ENCODE measurements around the gene INPP4B.
"Not testable (repeated sequence)": the region's sequence is repeated elsewhere in the genome, so short reads cannot be mapped to it uniquely, and the experiment has no call there.

The INPP4B gene

GRCh38 chr4:142083264-142083663, 762.8 kb downstream of the INPP4B start:
- Histone ChIP-seq H3K36me3 (ENCODE audit: control insufficient read depth, insufficient read depth, low read length) (no peaks in the 10 kb centered on the region), H3K27ac (ENCODE audit: low read depth, low read length) (no peak overlapping the region), H3K9ac (ENCODE audit: low read length) (no peak overlapping the region), H3K4me3 (ENCODE audit: low read length) (no peak overlapping the region), H3K4me1 (ENCODE audit: control insufficient read depth, insufficient read depth, low read length) (no peaks in the 10 kb centered on the region), H3K27me3 (ENCODE audit: control insufficient read depth, insufficient read depth, low read length) (no peaks in the 10 kb centered on the region)

GRCh38 chr4:142081025-142081424, 765.1 kb downstream of the INPP4B start:
- H3K27ac ChIP-seq (ENCODE audit: low read depth, low read length), result no peak overlapping the region
- H3K27me3 ChIP-seq (ENCODE audit: control insufficient read depth, insufficient read depth, low read length), result no peaks in the 10 kb centered on the region
- no peaks in the 10 kb centered on the region for H3K36me3 ChIP-seq (ENCODE audit: control insufficient read depth, insufficient read depth, low read length)
- H3K4me3 ChIP-seq (ENCODE audit: low read length), result no peak overlapping the region
- no peaks in the 10 kb centered on the region for H3K4me1 ChIP-seq (ENCODE audit: control insufficient read depth, insufficient read depth, low read length)
- no peak overlapping the region for H3K9ac ChIP-seq (ENCODE audit: low read length)

GRCh38 chr4:142079959-142080358, 766.1 kb downstream of the INPP4B start:
- Histone ChIP-seq H3K36me3 (ENCODE audit: control insufficient read depth, insufficient read depth, low read length) (no peaks in the 10 kb centered on the region), H3K4me3 (ENCODE audit: low read length) (no peak overlapping the region), H3K9ac (ENCODE audit: low read length) (no peak overlapping the region), H3K27ac (ENCODE audit: low read depth, low read length) (no peak overlapping the region), H3K27me3 (ENCODE audit: control insufficient read depth, insufficient read depth, low read length) (no peaks in the 10 kb centered on the region), H3K4me1 (ENCODE audit: control insufficient read depth, insufficient read depth, low read length) (no peaks in the 10 kb centered on the region)

- Histone ChIP-seq H3K36me3 (ENCODE audit: control insufficient read depth, insufficient read depth, low read length) (no peaks in the 10 kb centered on the region), H3K27me3 (ENCODE audit: control insufficient read depth, insufficient read depth, low read length) (no peaks in the 10 kb centered on the region), H3K27ac (ENCODE audit: low read depth, low read length) (no peak overlapping the region), H3K4me3 (ENCODE audit: low read length) (no peak overlapping the region), H3K4me1 (ENCODE audit: control insufficient read depth, insufficient read depth, low read length) (no peaks in the 10 kb centered on the region), H3K9ac (ENCODE audit: low read length) (no peak overlapping the region)
These were observed 769.1 kb downstream of the INPP4B start for GRCh38 chr4:142077048-142077447.

GRCh38 chr4:142068304-142068703, 777.8 kb downstream of the INPP4B start:
- H3K27me3 ChIP-seq (ENCODE audit: control insufficient read depth, insufficient read depth, low read length); H3K9ac ChIP-seq (ENCODE audit: low read length); H3K27ac ChIP-seq (ENCODE audit: low read depth, low read length); H3K36me3 ChIP-seq (ENCODE audit: control insufficient read depth, insufficient read depth, low read length); H3K4me1 ChIP-seq (ENCODE audit: control insufficient read depth, insufficient read depth, low read length); H3K4me3 ChIP-seq (ENCODE audit: low read length): not testable (repeated sequence)

- not testable (repeated sequence) for H3K4me1 ChIP-seq (ENCODE audit: control insufficient read depth, insufficient read depth, low read length); H3K4me3 ChIP-seq (ENCODE audit: low read length); H3K9ac ChIP-seq (ENCODE audit: low read length); H3K36me3 ChIP-seq (ENCODE audit: control insufficient read depth, insufficient read depth, low read length); H3K27me3 ChIP-seq (ENCODE audit: control insufficient read depth, insufficient read depth, low read length); H3K27ac ChIP-seq (ENCODE audit: low read depth, low read length)
These were observed 779.5 kb downstream of the INPP4B start for GRCh38 chr4:142066562-142066961.

- no peak overlapping the region for H3K4me3 ChIP-seq (ENCODE audit: low read length)
- H3K9ac ChIP-seq (ENCODE audit: low read length), result no peak overlapping the region
- H3K4me1 ChIP-seq (ENCODE audit: control insufficient read depth, insufficient read depth, low read length), result no peaks in the 10 kb centered on the region
- H3K27me3 ChIP-seq (ENCODE audit: control insufficient read depth, insufficient read depth, low read length), result no peaks in the 10 kb centered on the region
- H3K36me3 ChIP-seq (ENCODE audit: control insufficient read depth, insufficient read depth, low read length), result no peaks in the 10 kb centered on the region
- H3K27ac ChIP-seq (ENCODE audit: low read depth, low read length), result no peak overlapping the region
These were observed 780.9 kb downstream of the INPP4B start for GRCh38 chr4:142065086-142065647.

- H3K4me3 ChIP-seq (ENCODE audit: low read length), result no peak overlapping the region
- H3K9ac ChIP-seq (ENCODE audit: low read length), result no peak overlapping the region
- H3K27ac ChIP-seq (ENCODE audit: low read depth, low read length), result no peak overlapping the region
- H3K4me1 ChIP-seq (ENCODE audit: control insufficient read depth, insufficient read depth, low read length), result no peaks in the 10 kb centered on the region
- H3K36me3 ChIP-seq (ENCODE audit: control insufficient read depth, insufficient read depth, low read length), result no peaks in the 10 kb centered on the region
- H3K27me3 ChIP-seq (ENCODE audit: control insufficient read depth, insufficient read depth, low read length), result no peaks in the 10 kb centered on the region
These were observed 781.9 kb downstream of the INPP4B start for GRCh38 chr4:142064181-142064580.

- H3K4me3 ChIP-seq (ENCODE audit: low read length), result no peak overlapping the region
- no peaks in the 10 kb centered on the region for H3K36me3 ChIP-seq (ENCODE audit: control insufficient read depth, insufficient read depth, low read length)
- H3K4me1 ChIP-seq (ENCODE audit: control insufficient read depth, insufficient read depth, low read length), result no peaks in the 10 kb centered on the region
- no peak overlapping the region for H3K27ac ChIP-seq (ENCODE audit: low read depth, low read length)
- H3K27me3 ChIP-seq (ENCODE audit: control insufficient read depth, insufficient read depth, low read length), result no peaks in the 10 kb centered on the region
- no peak overlapping the region for H3K9ac ChIP-seq (ENCODE audit: low read length)
These were observed 800.1 kb downstream of the INPP4B start for GRCh38 chr4:142045996-142046395.

- Histone ChIP-seq H3K36me3 (ENCODE audit: control insufficient read depth, insufficient read depth, low read length) (no peaks in the 10 kb centered on the region), H3K4me1 (ENCODE audit: control insufficient read depth, insufficient read depth, low read length) (no peaks in the 10 kb centered on the region), H3K9ac (ENCODE audit: low read length) (no peak overlapping the region), H3K27me3 (ENCODE audit: control insufficient read depth, insufficient read depth, low read length) (no peaks in the 10 kb centered on the region), H3K4me3 (ENCODE audit: low read length) (no peak overlapping the region), H3K27ac (ENCODE audit: low read depth, low read length) (no peak overlapping the region)
These were observed 801.8 kb downstream of the INPP4B start for GRCh38 chr4:142044271-142044670.

GRCh38 chr4:142043509-142043908, 802.6 kb downstream of the INPP4B start:
- H3K4me1 ChIP-seq (ENCODE audit: control insufficient read depth, insufficient read depth, low read length), result no peaks in the 10 kb centered on the region
- no peaks in the 10 kb centered on the region for H3K27me3 ChIP-seq (ENCODE audit: control insufficient read depth, insufficient read depth, low read length)
- no peaks in the 10 kb centered on the region for H3K36me3 ChIP-seq (ENCODE audit: control insufficient read depth, insufficient read depth, low read length)
- H3K9ac ChIP-seq (ENCODE audit: low read length), result no peak overlapping the region
- no peak overlapping the region for H3K4me3 ChIP-seq (ENCODE audit: low read length)
- H3K27ac ChIP-seq (ENCODE audit: low read depth, low read length), result no peak overlapping the region

- Histone ChIP-seq H3K27ac (ENCODE audit: low read depth, low read length) (no peak overlapping the region), H3K4me1 (ENCODE audit: control insufficient read depth, insufficient read depth, low read length) (no peaks in the 10 kb centered on the region), H3K36me3 (ENCODE audit: control insufficient read depth, insufficient read depth, low read length) (no peaks in the 10 kb centered on the region), H3K27me3 (ENCODE audit: control insufficient read depth, insufficient read depth, low read length) (no peaks in the 10 kb centered on the region), H3K9ac (ENCODE audit: low read length) (no peak overlapping the region), H3K4me3 (ENCODE audit: low read length) (no peak overlapping the region)
These were observed 804.3 kb downstream of the INPP4B start for GRCh38 chr4:142041788-142042187.

GRCh38 chr4:142040043-142040442, 806.1 kb downstream of the INPP4B start:
- no peak overlapping the region for H3K9ac ChIP-seq (ENCODE audit: low read length)
- H3K27me3 ChIP-seq (ENCODE audit: control insufficient read depth, insufficient read depth, low read length), result no peaks in the 10 kb centered on the region
- no peak overlapping the region for H3K4me3 ChIP-seq (ENCODE audit: low read length)
- H3K4me1 ChIP-seq (ENCODE audit: control insufficient read depth, insufficient read depth, low read length), result no peaks in the 10 kb centered on the region
- H3K27ac ChIP-seq (ENCODE audit: low read depth, low read length), result no peak overlapping the region
- H3K36me3 ChIP-seq (ENCODE audit: control insufficient read depth, insufficient read depth, low read length), result no peaks in the 10 kb centered on the region
